Dedifferentiated amniotic fluid mesenchymal stem cell (primary cell): ENCODE results near the gene PAPSS2.
A peak's percentile ranks its signal among the peaks of the same experiment; 100 is the strongest.
"Not testable (repeated sequence)": the region's sequence is repeated elsewhere in the genome, so short reads cannot be mapped to it uniquely, and the experiment has no call there.

Experiments
- DNase-seq: peaks from one replicate; pipeline ENCODE4 v3.0.0-alpha.2; 2016; ENCODE audit errors: extremely low spot score

PAPSS2 gene

GRCh38 chr10:87642988-87643387 lies 16.7 kb upstream of the PAPSS2 start:
- no peak for DNase-seq

GRCh38 chr10:87643920-87644319 lies 15.8 kb upstream of the PAPSS2 start:
- DNase-seq: no peak

- not testable (repeated sequence) for DNase-seq
These were observed 15.2 kb upstream of the PAPSS2 start for GRCh38 chr10:87644500-87644899.

- no peak for DNase-seq
These were observed 13.3 kb upstream of the PAPSS2 start for GRCh38 chr10:87646192-87646909.

- DNase-seq: no peak
These were observed 12.7 kb upstream of the PAPSS2 start for GRCh38 chr10:87646935-87647334.

- DNase-seq: no peak
These were observed 8.7 kb upstream of the PAPSS2 start for GRCh38 chr10:87650838-87651589.

GRCh38 chr10:87651801-87652200 lies 7.9 kb upstream of the PAPSS2 start:
- no peak for DNase-seq

- no peak for DNase-seq
These were observed 7.4 kb upstream of the PAPSS2 start for GRCh38 chr10:87652261-87652660.

- no peak for DNase-seq
These were observed 5.5 kb upstream of the PAPSS2 start for GRCh38 chr10:87654212-87654611.

GRCh38 chr10:87656431-87657072 lies 3.1 kb upstream of the PAPSS2 start:
- DNase-seq: peak; percentile 51

- DNase-seq: no peak
These were observed 2.3 kb upstream of the PAPSS2 start for GRCh38 chr10:87657371-87657770.

GRCh38 chr10:87658321-87658795 lies 1.3 kb upstream of the PAPSS2 start:
- no peak for DNase-seq

- DNase-seq: no peak
These were observed 671 bp upstream of the PAPSS2 start for GRCh38 chr10:87658858-87659555.

- peak; percentile 54 for DNase-seq
These were observed 931 bp downstream of the PAPSS2 start for GRCh38 chr10:87660484-87661133.

- peak; percentile 44 for DNase-seq
These were observed 2.4 kb downstream of the PAPSS2 start for GRCh38 chr10:87661861-87662785.

GRCh38 chr10:87664276-87664701 lies 4.6 kb downstream of the PAPSS2 start:
- no peak for DNase-seq

- no peak for DNase-seq
These were observed 7.8 kb downstream of the PAPSS2 start for GRCh38 chr10:87667493-87667892.

GRCh38 chr10:87668324-87669074 lies 8.8 kb downstream of the PAPSS2 start:
- DNase-seq: no peak

GRCh38 chr10:87669752-87670151 lies 10.1 kb downstream of the PAPSS2 start:
- no peak for DNase-seq

GRCh38 chr10:87670586-87670985 lies 10.9 kb downstream of the PAPSS2 start:
- DNase-seq: no peak
